ENCODE measurements around the gene CNGB1.

DNA sequence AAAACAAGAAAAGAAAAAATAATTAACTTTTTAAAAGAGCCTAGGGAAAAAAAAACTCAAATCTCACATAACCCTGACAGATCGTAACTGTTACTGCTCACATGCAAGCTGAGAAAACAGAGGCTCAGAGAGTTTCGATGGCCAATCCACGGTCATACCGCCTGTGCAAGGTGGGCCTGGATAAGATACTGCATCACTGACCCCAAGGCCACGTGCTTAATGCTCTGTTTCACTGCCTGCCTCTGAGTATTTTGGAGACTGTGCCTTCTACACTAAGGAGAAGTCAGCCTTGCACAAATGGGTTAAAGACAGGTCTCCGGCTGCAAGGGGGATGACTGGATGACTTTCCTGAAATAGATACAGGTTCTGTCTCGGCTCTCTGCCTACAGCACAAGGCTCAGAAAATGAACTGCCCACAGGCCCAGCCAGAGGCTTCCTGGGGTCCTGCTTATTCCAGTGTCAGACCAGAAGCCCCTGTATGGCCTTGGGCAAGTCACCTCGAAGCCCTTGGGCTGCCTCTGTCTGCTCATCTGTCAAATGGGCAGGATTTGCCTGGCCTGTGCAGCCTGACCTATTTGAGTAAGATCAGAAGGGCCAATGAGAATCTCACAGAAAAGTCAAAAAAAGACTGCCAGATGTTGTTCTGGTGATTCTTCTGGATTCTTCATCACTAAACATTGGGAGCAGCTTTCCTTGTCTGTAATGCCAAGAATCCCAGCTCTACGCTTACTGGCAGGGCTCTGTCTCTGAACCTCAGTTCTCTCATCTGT, 25.8 kb downstream of the CNGB1 start:
- TF ChIP-seq, protein P1, sequence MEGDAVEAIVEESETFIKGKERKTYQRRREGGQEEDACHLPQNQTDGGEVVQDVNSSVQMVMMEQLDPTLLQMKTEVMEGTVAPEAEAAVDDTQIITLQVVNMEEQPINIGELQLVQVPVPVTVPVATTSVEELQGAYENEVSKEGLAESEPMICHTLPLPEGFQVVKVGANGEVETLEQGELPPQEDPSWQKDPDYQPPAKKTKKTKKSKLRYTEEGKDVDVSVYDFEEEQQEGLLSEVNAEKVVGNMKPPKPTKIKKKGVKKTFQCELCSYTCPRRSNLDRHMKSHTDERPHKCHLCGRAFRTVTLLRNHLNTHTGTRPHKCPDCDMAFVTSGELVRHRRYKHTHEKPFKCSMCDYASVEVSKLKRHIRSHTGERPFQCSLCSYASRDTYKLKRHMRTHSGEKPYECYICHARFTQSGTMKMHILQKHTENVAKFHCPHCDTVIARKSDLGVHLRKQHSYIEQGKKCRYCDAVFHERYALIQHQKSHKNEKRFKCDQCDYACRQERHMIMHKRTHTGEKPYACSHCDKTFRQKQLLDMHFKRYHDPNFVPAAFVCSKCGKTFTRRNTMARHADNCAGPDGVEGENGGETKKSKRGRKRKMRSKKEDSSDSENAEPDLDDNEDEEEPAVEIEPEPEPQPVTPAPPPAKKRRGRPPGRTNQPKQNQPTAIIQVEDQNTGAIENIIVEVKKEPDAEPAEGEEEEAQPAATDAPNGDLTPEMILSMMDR (conservative IDR thresholded peaks at IDR 0.05; ENCODE audit: low read depth, low read length): no peak
- TF ChIP-seq EZH2 (IDR thresholded peaks at IDR 0.05; ENCODE audit: low read length, unreplicated experiment): no peak

Data from PC-3 (cell line).